NCI-H1417 treated with DMSO at 0.1 percent for 48 hours (cell line): Measurements from ENCODE around the gene TRIM52.
"Not testable (repeated sequence)": the region's sequence is repeated elsewhere in the genome, so short reads cannot be mapped to it uniquely, and the experiment has no call there.

Experiments
- DNase-seq: peaks from one replicate; lab custom pipeline; 2025; lab: John Stamatoyannopoulos, UW

TRIM52 gene

GRCh38 chr5:181260720-181261319, at the start of gene TRIM52:
TSS of gene TRIM52 (minus strand) at chr5:181261143. CDS start at chr5:181260813, 330 bp downstream.
- DNase-seq = no peak

GRCh38 chr5:181287331-181287730, 26.4 kb upstream of the TRIM52 start:
- not testable (repeated sequence) for DNase-seq

- not testable (repeated sequence) for DNase-seq
Measured at GRCh38 chr5:181285962-181286705, 25.2 kb upstream of the TRIM52 start.

- DNase-seq = not testable (repeated sequence)
Measured at GRCh38 chr5:181283841-181284755, 23.2 kb upstream of the TRIM52 start.

GRCh38 chr5:181283347-181283746, 22.4 kb upstream of the TRIM52 start:
- no peak for DNase-seq

- no peak for DNase-seq
Measured at GRCh38 chr5:181282874-181283273, 21.9 kb upstream of the TRIM52 start.

- not testable (repeated sequence) for DNase-seq
Measured at GRCh38 chr5:181282415-181282814, 21.5 kb upstream of the TRIM52 start.

GRCh38 chr5:181281984-181282316, 21.0 kb upstream of the TRIM52 start:
- DNase-seq = no peak

GRCh38 chr5:181281077-181281983, 20.4 kb upstream of the TRIM52 start:
- DNase-seq = no peak

GRCh38 chr5:181280251-181280762, 19.4 kb upstream of the TRIM52 start:
- DNase-seq = no peak

GRCh38 chr5:181273433-181273744, 12.4 kb upstream of the TRIM52 start:
- not testable (repeated sequence) for DNase-seq

- no peak for DNase-seq
Measured at GRCh38 chr5:181271081-181271480, 10.1 kb upstream of the TRIM52 start.

- not testable (repeated sequence) for DNase-seq
Measured at GRCh38 chr5:181267907-181268306, 7.0 kb upstream of the TRIM52 start.

GRCh38 chr5:181267291-181267904, 6.5 kb upstream of the TRIM52 start:
- not testable (repeated sequence) for DNase-seq

- no peak for DNase-seq
Measured at GRCh38 chr5:181265092-181265671, 4.2 kb upstream of the TRIM52 start.

GRCh38 chr5:181263633-181264032, 2.7 kb upstream of the TRIM52 start:
- no peak for DNase-seq

- no peak for DNase-seq
Measured at GRCh38 chr5:181261320-181262049, 542 bp upstream of the TRIM52 start.

- no peak for DNase-seq
Measured at GRCh38 chr5:181259974-181260719, 796 bp downstream of the TRIM52 start.

GRCh38 chr5:181259283-181259682, 1.7 kb downstream of the TRIM52 start:
- DNase-seq = no peak
